AG20443 (cell line): Measurements from ENCODE around the gene EP400.
"Not testable (repeated sequence)": the region's sequence is repeated elsewhere in the genome, so short reads cannot be mapped to it uniquely, and the experiment has no call there.

Experiments
- DNase-seq: peaks from one replicate; pipeline ENCODE4 v3.0.0; 2012; ENCODE audit warnings: low spot score, mixed read lengths

EP400 gene

DNA sequence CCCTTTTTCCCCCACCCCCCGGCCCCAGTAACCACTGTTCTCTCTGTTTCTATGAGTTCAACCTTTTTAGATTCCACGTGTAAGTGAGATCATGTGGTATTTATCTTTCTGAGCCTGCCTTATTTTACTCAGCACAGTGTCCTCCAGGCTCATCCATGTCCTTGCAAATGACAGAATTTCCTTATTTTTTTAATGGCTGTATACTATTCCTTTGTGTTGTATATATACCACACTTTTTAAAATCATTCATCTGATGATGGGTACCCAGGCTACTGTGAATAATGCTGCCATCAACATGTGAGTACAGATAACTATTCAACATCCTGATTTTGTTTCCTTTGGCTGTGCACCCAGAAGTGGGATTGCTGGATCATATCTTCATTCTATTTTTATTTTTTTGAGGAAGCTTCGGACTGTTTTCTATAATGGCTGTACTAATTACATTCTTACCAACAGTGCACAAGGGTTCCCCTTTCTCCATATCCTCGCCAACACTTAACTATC is 139.7 kb downstream of the EP400 start:
- DNase-seq, result no peak

- no peak for DNase-seq
These were observed 144.6 kb downstream of the EP400 start for GRCh38 chr12:132094269-132094891.

GRCh38 chr12:132095520-132096409 is 146.0 kb downstream of the EP400 start:
- DNase-seq, result no peak

DNA sequence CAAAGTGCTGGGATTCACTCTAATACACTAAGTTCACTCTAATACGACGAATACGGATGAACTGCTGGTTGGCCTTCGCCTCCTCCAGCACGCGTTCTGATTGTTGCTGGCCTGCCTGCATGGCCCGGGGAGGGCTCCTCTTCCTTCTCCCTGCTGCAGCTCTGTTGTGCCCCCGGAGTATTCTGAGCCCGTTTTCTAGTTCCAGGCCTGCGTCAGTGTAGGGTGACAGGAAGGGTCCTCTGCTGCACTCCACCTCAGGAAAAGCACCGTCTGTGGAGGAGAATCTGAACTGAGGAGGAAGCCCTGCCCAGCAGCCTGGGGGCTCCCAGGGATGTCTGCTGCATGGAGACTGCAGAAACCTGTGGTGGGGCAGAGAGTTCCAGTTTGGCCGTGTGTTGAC is 150.0 kb downstream of the EP400 start:
- DNase-seq, result no peak

- DNase-seq, result no peak
These were observed 150.7 kb downstream of the EP400 start for GRCh38 chr12:132100306-132101065.

DNA sequence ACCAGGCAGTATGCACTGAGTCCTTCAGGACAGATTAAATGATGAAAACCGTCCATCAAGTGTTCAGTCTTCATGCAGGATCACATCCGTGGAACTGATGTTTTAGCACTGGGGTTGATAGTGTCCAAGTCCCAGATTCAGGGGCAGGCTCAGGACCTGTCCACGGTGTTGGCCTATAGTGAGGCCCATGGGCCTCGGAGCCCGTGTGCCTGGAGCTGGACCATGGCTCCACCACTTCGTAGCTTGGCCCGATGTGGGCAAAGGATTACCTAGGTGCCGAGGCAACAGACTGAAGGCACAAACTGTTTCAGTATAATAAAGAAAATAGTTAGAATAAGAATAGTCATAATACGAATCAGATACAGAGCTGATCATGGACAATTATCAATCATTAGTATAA is 152.6 kb downstream of the EP400 start:
- no peak for DNase-seq

DNA sequence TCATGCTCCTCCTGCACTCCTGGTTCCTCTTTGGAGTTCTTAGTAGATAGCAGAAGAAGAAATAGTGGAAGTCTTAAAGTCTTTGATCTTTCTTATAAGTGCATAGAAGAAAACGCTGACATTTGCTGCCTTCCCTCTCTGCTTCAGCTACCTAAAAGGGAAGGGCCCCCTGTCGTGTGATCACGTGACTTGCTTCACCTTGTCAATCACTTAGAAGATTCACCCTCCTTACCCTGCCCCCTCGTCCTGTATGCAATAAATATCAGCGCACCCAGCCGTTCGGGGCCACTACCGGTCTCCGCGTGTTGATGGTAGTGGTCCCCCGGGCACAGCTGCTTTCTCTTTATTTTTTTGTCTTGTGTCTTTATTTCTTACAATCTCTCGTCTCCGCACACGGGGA is 153.3 kb downstream of the EP400 start:
- DNase-seq, result not testable (repeated sequence)

GRCh38 chr12:132103542-132104308 is 154.0 kb downstream of the EP400 start:
- DNase-seq, result no peak

- DNase-seq, result no peak
These were observed 155.7 kb downstream of the EP400 start for GRCh38 chr12:132105467-132105866.

GRCh38 chr12:132106921-132107320 is 157.2 kb downstream of the EP400 start:
- DNase-seq, result no peak

DNA sequence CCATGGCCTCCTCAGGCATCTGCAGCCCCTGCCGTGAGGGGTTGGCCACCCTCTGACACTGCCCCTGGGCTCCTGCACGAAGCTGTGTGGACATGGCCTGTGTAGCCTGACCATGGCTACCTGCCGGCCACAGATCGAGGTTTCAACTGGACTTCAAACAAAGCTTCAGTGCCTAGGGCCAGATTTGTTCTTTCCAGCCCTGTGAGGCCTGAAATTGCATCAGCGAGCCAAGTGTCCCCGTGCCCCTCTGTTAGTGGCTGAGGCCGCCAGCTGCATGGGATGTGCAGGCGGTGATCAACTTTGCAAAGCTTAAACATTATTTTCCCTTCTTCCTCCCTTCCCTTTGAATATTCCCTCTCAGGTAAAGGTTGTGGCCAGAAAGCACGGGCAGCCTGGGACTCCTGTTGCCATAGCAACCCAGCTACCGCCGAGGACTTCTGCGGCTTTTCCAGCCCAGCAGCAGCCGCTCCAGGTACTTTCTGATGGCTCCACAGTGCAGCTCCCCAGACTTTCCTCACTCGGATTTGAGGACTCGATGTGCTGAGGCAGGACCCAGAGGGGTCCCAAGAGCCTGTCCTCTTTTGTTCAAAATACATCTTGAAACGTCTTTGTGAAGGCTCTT is 158.6 kb downstream of the EP400 start:
- DNase-seq, result no peak

GRCh38 chr12:132109741-132110140 is 160.0 kb downstream of the EP400 start:
- no peak for DNase-seq

DNA sequence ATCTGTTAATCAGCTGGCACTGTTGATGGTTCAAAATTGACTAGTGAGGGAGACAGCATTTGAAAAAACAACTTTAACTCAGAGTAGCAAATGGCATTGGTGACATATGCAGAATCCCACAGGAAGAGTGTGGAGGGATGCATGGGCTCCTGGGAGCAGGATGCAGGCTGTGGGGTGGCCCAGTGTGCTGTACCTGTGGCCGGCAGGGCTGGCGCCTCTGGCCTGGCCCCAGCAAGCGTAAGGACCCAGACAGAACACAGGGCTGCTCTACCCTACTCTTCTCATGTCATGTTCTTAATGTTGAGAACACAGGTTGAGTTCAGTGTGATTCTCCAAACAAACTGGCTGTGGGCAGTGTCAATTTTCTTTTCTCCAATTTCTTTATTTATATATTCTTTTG is 160.9 kb downstream of the EP400 start:
- no peak for DNase-seq

DNA sequence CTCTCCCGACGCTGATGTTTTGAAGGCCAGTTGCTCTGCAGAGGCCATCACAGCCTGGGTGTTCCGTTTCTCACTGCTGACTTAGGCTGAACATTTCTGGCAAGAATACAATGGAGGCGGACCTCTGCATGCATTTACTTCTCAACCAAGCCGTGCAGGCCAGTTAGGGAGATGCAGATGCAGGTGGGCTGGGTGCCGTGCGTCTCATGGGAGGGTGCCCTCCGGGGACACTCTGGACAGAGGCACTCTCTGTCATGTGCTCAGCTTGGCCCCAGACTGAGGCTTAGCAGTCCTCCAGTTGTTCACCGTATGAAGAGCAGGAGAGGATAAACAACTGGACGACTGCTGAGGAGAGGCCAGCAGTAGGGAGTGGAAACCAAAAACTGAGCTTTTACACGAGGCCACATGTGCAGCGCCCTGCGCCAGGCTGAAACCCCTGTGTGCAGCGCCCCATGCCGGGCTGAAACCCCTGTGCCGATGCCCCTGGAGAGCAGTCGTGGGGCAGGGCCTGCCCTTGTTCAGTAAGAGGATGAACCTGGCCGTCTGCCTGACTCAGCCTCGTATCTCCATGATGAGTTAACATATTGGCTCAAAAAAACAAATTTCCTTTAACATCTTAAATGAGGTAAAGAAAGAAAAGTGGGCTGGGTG is 162.0 kb downstream of the EP400 start:
- no peak for DNase-seq

- no peak for DNase-seq
These were observed 164.9 kb downstream of the EP400 start for GRCh38 chr12:132114667-132115066.

DNA sequence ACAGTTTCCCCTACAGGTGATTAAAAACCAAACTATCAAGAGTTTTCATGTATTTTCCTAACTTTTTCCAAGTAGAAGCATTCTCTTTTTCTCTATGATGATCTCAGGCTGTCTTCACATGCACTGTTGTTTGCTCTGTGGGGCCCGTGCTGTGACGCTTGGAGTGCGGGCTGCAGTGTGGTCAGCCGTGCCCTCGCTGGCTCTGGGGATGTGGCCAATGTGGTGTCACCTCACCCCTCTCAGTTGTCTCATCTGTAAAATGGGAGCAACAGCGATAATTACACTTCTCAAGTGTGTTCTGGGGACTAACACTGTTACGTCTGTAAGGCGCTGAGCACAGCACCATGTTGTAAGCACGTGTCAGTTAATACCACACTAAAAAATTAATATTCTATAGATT is 165.8 kb downstream of the EP400 start:
- DNase-seq, result no peak

DNA sequence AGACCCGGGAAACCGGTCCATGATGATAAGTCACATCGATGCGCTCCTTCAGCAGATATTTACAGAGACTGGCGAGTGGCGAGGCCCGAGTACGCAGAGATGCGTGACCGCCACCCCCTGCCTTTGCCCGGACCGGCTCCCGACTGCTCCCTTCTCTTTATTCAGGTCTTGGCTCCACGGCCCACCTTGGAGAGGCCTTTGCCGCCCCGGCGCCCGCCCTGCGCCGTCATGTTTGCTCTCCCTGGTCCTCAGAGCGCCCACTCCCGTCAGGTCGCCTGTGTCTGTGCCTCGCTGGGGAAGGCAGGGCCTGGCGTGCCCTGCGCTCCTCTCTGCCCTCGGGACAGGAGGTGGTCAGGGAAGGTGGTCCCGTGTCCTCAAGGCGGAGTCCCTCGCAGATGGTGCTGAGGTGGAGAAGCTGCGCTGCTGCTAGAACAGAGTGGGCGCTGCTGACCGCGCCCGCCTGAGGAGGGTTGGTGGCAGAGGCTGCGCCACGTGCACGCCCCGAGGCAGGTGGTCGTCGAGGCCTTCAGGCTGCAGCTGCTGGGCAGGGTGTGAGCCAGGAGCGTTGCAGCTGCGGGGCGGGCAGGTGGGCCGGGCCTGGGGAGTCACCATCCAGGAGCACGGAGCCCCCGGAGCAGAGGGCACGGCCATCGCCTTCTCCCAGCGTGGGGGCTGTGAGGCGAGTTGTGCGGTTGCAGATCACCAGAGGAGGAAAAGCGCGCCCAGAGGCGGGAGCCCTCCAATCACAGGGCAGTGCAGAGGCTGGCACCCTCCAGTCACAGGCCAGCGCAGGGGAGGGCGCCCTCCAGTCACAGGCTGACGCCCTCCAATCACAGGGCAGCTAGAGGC is 167.2 kb downstream of the EP400 start:
- DNase-seq, result no peak

GRCh38 chr12:132117558-132117875 is 167.8 kb downstream of the EP400 start:
- no peak for DNase-seq

- DNase-seq, result no peak
These were observed 169.1 kb downstream of the EP400 start for GRCh38 chr12:132118876-132119275.

GRCh38 chr12:132121283-132121682 is 171.5 kb downstream of the EP400 start:
- DNase-seq, result no peak
